KMS-11 (cell line): Measurements from ENCODE around the gene PXYLP1.

ENCODE experiments used
- H2AFZ ChIP-seq: fragments of 200-600 bp; sonication (generic); 2 replicates; pipeline ENCODE4 v1.6.1; 2016; ENCODE audit warnings: antibody characterized with exemption, mixed run types, low read depth
- H3K27ac ChIP-seq: fragments of 200-600 bp; sonication (generic); 2 replicates; pipeline ENCODE4 v1.6.1; 2016; ENCODE audit warnings: mild to moderate bottlenecking, mixed run types
- H3K27me3 ChIP-seq: fragments of 200-600 bp; sonication (generic); 2 replicates; pipeline ENCODE4 v1.6.1; 2017; ENCODE audit warnings: mild to moderate bottlenecking, low read depth, mixed run types, moderate library complexity; ENCODE audit not compliant: insufficient read depth
- H3K36me3 ChIP-seq: fragments of 200-600 bp; sonication (generic); 2 replicates; pipeline ENCODE4 v1.6.1; 2017; ENCODE audit warnings: mild to moderate bottlenecking, mixed run types; ENCODE audit not compliant: insufficient read depth
- H3K4me1 ChIP-seq: fragments of 200-600 bp; sonication (generic); 2 replicates; pipeline ENCODE4 v1.6.1; 2016; ENCODE audit warnings: mild to moderate bottlenecking, low read depth, mixed run types; ENCODE audit not compliant: poor library complexity, severe bottlenecking
- H3K4me2 ChIP-seq: fragments of 200-600 bp; sonication (generic); 2 replicates; pipeline ENCODE4 v1.7.0; 2016; ENCODE audit warnings: mild to moderate bottlenecking, mixed run types
- H3K4me3 ChIP-seq: fragments of 200-600 bp; sonication (generic); IDR thresholded peaks from 2 replicates; pipeline ENCODE4 v1.6.1; 2017; ENCODE audit warnings: low read depth, low read length, mixed read lengths; ENCODE audit not compliant: insufficient read depth
- H3K79me2 ChIP-seq: fragments of 200-600 bp; sonication (generic); 2 replicates; pipeline ENCODE4 v1.6.1; 2016; ENCODE audit warnings: low read depth, mixed run types; ENCODE audit not compliant: insufficient read depth
- H3K9ac ChIP-seq: fragments of 200-600 bp; sonication (generic); 2 replicates; pipeline ENCODE4 v1.6.1; 2016; ENCODE audit warnings: mild to moderate bottlenecking, mixed run types
- H4K20me1 ChIP-seq: fragments of 200-600 bp; sonication (generic); 2 replicates; pipeline ENCODE4 v1.6.1; 2016; ENCODE audit warnings: mild to moderate bottlenecking, mixed run types; ENCODE audit not compliant: insufficient read depth
- CTCF ChIP-seq: fragments of 200-600 bp; sonication (generic); conservative IDR thresholded peaks from 2 replicates; pipeline ENCODE4 v1.6.1; 2017; ENCODE audit warnings: low read depth, mild to moderate bottlenecking, antibody characterized with exemption, low read length, moderate library complexity, mixed read lengths

The PXYLP1 gene

GRCh38 chr3:141302364-141303141, 70.9 kb downstream of the PXYLP1 start:
- Histone ChIP-seq H3K79me2 (no peaks in the 10 kb centered on the region), H3K4me2 (no peak overlapping the region), H3K27ac (no peak overlapping the region), H2AFZ (no peak overlapping the region), H3K27me3 (no peaks in the 10 kb centered on the region), H3K9ac (no peak overlapping the region), H3K36me3 (no peaks in the 10 kb centered on the region), H4K20me1 (no peaks in the 10 kb centered on the region), H3K4me3 (no peak overlapping the region), H3K4me1 (peaks cover 33% of the 10 kb centered on the region)
- no peak for TF ChIP-seq CTCF

GRCh38 chr3:141303481-141304223, 72.0 kb downstream of the PXYLP1 start:
- Histone ChIP-seq H3K4me2 (peak overlapping the region; percentile 67), H3K27me3 (no peaks in the 10 kb centered on the region), H3K36me3 (no peaks in the 10 kb centered on the region), H2AFZ (peak overlapping the region; percentile 77), H4K20me1 (no peaks in the 10 kb centered on the region), H3K4me1 (peaks cover 33% of the 10 kb centered on the region), H3K4me3 (peak overlapping the region; percentile 89), H3K79me2 (no peaks in the 10 kb centered on the region), H3K27ac (peak overlapping the region; percentile 18; the same call in 1 of the 2 replicates), H3K9ac (peak overlapping the region; percentile 15; the same call in 1 of the 2 replicates)
- peak; percentile 99 for TF ChIP-seq CTCF

GRCh38 chr3:141305436-141305835, 73.8 kb downstream of the PXYLP1 start:
- no peaks in the 10 kb centered on the region for H3K36me3 ChIP-seq
- TF ChIP-seq CTCF, result 0 out of 2 replicates have a peak, but pooled peaks have one; percentile 17
- H3K9ac ChIP-seq, result no peak overlapping the region
- H4K20me1 ChIP-seq, result no peaks in the 10 kb centered on the region
- no peak overlapping the region for H3K4me2 ChIP-seq
- no peak overlapping the region for H3K4me3 ChIP-seq
- H3K27me3 ChIP-seq, result no peaks in the 10 kb centered on the region
- no peaks in the 10 kb centered on the region for H3K79me2 ChIP-seq
- H3K27ac ChIP-seq, result no peak overlapping the region
- H3K4me1 ChIP-seq, result peaks cover 36% of the 10 kb centered on the region
- H2AFZ ChIP-seq, result no peak overlapping the region

- Histone ChIP-seq H3K27ac (no peak overlapping the region), H3K9ac (no peak overlapping the region), H3K4me2 (no peak overlapping the region), H3K4me3 (no peak overlapping the region), H3K4me1 (peaks cover 43% of the 10 kb centered on the region), H4K20me1 (no peaks in the 10 kb centered on the region), H2AFZ (no peak overlapping the region), H3K79me2 (no peaks in the 10 kb centered on the region), H3K36me3 (no peaks in the 10 kb centered on the region), H3K27me3 (no peaks in the 10 kb centered on the region)
- TF ChIP-seq CTCF, result no peak
Measured at GRCh38 chr3:141306276-141306675, 74.7 kb downstream of the PXYLP1 start.
